Stimulated activated CD8-positive, alpha-beta memory T cell treated with anti-CD3 and anti-CD28 coated beads, Interleukin-4, amount 100 ng/mL, for 48 hours (primary cell): ENCODE measurements around the gene PLCH1.

ENCODE experiments used
- DNase-seq: peaks from one replicate; pipeline ENCODE4 v3.0.0-alpha.2; 2020

PLCH1 gene

DNA sequence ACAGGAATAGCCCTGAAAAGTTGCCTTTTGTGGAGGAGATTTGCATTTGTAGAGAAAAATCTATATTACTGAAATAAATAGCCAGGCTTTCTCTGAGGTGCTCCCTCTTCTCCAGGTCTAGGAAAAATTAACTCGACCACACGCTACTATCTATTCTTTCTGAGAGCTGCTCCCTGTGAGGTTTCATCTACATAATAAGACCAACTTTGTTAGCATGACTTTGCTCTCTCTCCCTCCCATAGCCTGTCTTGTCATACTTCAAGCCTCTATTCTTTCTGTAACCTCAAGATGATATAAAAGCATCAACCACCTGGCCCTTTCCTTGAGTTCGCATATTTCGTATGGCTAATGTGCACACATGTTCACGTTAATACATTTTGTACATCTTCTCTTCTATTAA is 375.6 kb downstream of the PLCH1 start:
- DNase-seq, result no peak

DNA sequence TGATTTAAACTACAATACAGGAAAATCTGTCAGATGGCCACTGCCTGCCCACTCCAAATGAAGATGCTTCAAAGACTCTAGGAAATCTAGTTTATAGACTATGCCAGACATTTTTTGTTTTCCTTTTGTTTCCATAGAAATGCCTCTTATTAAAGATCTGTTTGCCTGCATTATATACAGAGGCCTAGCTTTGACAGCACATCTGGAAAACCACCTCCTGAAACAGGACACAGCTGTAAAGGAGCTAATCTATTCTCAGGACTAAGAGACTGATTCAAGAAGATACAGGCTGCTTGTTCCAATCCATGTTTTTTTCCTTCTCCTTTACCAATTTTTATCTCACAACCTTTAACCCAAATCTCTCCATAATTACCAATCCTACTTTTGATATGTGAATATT is 376.1 kb downstream of the PLCH1 start:
- DNase-seq, result no peak

DNA sequence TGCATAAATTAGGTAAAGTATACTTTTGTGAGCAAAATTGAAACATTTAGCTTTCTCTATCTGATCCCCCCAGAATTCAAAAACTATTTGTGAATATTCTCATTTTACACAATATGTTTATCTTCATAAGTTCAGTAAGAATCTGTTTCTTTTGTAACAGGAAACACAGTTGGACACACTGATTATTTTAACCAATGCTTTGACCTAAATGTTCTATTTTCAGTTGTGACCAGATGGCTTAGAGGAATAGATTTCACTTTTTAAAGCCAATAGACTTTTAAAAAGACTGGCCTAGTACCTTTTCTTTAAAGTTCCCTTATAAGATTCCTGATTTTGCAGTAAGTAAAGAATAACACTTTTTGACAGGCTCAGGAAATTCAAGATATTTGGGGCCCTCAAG is 377.4 kb downstream of the PLCH1 start:
- DNase-seq, result no peak

DNA sequence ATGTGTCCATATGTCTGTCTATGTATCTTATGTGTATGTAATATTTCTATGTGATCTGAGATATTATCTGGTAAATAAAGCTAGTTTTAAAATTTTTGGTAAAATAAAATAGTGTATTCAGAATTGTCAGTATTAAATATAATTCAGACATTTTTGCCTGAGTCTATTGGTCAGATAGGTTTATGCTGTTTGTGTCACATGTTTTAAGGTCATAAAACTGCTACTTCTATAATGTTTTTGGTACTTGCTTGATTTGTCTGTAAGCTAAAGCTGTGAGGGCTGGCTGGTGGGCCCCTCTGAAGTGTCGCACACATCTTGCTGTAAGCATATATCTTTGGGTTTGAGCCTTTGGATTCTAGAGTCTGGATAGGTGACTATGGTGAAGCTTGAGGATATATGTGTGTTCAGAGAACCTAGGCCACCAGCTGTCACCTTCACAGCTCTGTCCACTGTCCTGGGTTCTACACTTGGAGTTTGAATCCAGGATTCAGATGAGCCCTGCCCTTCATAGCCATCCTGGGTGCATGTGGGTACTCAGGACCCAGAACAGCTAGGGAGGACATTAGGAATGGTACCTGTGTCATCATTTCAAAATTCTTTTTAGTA is 379.6 kb downstream of the PLCH1 start:
- DNase-seq, result no peak

DNA sequence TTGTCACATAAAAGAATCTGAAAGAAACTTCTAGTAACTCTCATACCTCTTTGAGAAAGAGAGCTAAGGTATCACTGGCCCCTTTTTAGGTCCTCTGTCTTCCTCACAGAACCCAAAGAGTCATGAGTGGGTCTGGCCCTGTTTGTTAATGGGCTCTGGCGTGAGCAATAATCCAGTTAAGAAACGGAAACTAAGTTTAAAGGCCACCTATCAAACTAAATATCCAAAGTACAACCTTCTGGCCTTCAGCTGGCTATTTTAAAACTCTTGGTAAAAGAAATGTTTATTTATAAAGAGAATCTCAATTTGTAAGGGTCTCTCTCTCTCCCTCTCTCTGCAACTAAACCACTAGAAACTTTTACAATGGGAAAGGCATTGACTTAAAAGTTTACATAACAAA is 380.4 kb downstream of the PLCH1 start:
- no peak for DNase-seq

DNA sequence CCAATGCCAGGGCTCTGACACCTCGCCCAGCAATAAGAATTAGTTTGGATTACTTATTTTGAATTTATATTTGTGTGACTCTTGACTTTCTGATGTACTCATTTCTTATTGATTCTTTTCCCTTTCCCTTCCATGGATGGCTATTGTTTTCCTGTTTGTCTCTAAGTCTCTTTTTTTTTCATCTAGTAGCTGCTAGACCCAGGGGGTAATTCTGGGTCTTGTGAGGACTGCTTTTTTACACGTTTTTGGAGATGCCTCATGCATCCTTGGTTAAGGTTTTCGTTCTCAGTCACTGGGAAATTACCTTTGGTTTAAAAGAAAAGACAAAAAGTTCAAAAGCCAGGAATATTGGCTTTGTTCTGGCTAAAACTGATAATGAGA is 381.2 kb downstream of the PLCH1 start:
- no peak for DNase-seq

DNA sequence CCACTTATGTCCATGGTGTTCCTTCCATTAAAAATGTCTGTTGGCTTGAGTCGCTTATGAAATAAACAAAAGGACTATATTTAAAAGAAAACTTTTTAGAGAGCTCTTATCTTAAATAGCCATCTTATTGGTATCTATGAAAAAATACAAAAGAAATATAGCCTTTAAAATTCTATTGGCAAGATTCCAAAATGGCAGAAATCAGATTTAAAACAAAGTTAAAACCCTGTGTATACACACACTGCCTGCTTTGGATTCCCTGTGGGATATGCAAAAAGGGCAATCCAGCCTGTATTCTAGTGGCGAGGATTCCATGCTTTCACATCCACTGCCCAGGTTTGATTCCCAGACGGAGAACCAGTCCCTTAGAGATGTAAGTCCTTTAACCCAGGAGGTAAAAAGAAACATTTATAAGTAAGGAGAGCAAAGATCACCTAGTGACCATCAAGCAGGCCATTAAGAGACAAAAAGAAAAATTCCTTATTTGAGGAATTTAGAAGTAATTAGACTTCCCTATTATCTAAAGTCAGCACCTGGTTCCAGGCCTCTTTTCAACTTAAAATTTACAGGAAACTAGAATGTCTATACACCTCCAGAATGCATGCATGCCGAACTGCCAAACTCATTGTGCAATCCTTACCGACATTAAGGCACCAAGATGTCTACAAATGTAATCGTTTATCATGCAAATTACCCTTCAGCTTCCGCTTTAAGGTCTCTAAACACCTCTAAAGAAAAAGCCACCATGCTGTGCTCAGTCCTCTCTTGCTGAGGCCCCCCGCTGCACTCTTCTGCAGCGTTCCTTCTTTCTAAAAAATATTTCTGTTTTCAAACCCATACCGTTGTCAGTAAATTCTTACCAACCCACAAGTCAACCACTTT is 381.8 kb downstream of the PLCH1 start:
- no peak for DNase-seq

DNA sequence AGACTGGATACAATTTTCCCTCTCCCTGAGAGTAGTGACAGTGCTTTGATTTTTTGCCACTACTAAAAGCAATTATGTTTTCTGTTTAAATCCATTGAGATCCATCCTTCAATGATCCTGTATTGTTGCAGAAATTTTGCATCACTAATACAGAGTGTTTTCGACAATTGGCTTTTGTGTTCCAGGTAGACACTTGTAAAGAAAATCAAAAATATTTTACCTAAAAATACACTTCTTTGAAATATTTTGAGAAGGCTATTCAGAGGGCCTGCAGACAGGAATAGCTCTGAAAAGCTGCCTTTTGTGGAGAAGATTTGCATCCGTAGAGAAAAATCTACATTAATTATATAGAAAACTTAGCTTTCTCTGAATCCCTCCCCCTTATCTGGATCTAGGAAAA is 384.6 kb downstream of the PLCH1 start:
- DNase-seq, result no peak

DNA sequence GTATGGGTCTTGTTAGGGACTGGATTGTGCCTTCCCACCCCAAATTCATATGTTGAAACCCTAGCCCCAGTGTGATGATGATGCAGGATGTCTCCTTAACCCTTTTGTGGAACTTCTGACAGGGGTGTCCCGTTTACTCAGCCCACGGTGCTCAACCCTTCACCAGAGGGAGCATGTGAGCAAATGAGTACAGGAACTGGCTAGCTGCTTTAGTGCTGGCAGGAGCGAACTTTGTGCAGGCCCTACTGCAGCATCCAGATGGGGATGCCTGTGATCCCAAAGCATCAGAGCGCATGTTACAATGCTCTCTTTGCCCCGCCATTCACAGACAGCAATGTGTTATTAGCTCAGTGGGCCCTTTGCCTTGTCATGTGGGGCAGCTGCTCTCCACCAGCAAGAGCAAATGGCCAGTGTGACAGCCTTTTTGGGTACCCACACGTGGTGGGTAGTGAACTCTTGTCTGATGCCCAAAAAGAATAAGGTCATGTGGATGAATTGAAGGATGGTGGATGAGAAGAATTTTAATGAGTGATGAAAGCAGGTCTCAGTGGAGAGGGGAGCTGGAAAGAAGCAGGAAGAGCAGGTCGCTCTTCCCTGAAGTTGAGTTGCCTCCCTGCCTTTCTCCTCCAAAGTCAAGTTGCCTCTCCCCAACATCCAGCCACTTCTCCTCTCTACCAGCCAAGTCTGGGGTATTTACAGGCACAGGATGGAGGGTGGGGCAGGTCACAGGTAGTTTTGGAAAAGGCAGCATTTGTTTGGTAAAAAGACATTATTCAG is 388.1 kb downstream of the PLCH1 start:
- no peak for DNase-seq

DNA sequence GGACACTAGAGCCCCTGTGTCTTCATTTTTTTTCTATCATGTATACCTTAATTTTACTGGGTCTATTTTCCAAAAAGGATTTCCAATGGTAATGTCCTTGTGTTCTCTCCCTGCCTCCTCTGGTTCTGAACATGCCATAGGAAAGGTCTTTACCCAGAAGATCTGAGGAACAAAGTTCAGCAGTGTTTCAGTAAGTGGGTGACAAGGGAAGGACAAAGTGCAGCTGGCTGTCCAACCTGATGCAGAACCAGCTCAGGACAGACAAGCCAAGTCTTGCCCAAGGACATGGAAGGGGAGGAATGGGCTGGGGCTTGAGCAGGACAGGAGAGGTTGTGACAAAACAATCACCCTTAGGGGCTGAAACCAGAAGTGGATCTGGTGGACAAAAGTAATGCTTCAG is 390.2 kb downstream of the PLCH1 start:
- DNase-seq, result no peak

DNA sequence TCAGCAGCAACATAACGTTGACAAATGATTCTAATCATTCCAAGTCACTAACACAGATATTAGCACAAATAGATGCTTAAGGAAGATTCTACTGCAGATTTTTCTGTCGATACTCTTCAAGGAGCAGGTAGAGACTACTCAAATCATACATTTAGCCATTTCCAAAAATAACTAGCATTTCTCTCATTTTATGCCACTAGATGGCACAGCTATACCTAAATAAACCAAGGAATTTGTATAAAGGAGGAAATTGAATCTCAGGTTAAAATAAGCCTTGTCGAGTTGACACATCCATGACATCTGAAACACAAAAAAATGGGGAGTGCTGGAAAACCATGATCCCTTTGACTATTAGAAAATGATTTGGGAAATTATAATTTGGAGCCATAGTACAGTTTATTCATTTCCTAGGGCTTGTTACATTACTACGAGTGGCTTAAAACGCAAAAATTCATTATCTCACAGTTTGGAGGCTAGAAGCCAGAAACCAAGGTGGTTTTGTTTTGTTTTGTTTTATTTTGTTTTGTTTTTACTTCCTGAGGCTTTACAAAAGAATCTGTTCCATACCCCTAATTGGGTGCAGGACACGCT is 391.9 kb downstream of the PLCH1 start:
- no peak for DNase-seq

DNA sequence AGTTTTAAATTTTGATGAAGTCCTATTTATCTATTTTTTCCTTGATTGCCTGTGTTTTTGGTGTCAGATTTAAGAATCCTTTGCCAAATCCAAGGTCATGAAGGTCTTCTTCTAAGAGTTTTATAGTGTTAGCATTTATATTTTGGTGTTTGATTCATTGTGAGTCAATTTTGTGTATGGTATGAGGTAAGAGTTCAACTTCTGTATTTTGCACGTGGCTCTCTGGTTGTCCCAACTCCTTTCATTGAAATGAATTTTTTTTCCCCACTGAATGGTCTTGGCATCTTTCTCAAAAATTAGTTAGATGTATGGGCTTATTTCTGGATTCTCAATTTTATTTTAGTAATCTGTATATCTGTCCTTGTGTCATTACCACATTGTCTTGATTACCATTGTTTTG is 394.3 kb downstream of the PLCH1 start:
- DNase-seq, result no peak

DNA sequence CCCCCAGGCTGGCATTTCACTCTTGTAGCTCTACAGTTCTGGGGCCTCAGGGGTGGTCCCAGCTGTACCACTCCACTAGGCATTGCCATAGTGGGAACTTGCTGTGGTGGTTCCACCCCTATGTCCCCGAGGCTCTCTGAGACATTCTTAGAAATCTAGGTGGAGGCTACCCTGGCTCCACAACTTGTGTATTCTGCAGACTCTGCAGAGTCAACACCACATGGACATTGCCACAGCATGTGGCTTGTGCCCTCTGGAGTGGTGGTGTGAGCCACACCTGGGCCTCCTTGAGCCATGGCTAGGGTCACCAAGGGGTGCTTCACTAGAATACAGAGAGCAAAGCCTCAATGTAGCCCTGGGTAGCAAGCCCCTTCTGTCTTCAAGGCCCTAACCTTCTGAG is 397.0 kb downstream of the PLCH1 start:
- no peak for DNase-seq

DNA sequence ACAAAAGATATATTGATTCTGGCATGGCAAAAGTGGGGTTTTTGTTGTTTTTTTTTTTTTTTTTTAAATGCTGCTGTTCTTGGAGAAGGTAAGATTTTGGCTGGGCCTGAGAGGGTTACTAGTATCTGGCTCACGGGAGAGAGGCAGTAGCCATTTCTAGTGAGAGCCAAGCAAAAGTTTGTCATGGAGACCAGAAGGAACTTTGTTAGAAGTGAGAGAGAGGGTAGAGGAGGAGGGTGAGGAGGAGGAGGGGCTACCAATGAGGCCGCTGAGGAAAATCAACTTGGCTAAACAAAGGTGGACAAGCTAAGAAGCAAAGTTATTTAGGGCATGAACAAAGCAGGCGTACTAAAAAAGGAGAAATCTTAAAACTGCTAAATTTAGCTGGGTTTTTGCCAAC is 402.5 kb downstream of the PLCH1 start:
- no peak for DNase-seq

DNA sequence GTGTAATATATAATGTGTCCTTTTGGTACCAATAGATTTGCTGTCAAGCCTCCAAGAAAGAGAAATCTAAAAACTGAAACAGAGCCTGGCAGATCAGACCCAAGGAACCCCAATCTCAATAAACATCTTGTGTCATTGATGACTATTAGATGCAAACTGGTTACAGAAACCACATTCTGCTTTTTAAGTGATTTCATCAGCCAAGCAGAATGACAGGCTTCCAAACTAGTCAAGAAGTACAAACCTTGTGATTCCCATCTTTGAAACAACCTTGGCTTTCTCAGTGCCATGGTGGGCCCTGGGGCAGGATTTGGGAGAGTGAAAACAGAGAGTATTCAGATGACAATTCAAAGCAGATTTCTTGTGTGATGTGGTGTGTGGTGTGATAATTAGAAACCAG is 405.8 kb downstream of the PLCH1 start:
- DNase-seq, result no peak

DNA sequence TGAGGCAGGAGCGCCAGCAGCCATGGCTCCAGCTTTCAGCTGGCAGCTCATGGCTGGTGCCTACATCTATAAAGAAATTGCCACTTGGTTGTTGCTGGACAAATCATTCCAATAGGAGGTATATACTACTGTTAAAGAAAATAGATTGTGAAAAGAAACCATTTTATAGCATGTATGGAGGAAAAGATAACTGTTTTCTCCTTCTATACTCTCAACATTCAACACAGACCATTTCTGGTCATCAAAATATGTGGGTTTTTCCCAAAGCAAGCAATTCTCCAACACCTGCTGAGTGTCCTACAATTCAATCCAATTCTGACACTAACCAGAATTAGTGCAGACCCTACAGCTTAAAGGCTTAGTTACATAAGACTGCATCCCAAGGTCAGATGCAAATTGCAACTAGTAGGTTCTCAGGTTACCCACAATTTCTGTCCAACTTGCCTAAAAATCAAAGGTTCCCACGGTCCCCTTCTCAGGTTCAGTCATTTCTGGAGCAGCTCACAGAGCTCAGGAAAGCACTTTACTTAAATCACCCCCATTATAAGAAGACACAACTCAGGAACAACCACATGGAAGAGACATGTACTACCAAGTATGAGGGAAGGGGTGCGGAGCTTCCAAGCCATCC is 409.0 kb downstream of the PLCH1 start:
- DNase-seq, result no peak

DNA sequence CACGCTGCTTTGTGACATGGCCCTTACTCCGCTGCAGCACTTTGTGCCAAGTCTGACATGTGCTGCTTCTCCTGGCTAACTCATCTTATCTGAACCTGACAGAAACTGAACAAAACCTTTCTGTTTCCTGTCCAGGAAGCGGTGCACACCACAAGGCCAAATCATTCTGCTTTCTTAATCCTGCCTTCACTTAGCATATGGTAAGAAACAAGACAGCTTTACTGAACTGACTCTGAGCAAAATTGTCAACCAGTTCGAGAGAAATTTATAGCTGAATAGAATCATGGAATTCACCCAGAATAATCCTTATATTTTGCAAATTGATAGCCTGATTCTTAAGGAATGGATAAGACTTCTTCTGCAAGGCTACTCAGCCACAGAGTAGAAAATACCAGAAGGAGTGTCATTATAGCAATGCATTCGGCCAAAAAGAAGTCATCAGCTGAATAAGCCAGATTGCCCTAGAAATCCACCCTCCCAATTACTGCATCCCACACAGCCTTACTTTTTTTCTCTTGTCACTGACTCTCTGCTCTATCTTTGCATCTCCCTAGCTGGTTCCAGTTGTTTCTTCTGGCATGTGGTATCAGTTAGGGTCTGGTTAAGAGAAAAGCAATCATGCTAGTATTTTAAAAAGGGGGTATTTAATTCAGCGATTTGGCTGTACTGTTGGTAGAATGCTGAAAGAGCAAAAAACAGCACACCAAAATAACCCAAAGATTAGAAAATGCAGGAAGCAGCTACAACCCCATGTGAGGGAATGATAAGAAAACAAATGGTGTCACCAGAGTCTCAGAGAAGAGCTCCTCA is 409.8 kb downstream of the PLCH1 start:
- no peak for DNase-seq

DNA sequence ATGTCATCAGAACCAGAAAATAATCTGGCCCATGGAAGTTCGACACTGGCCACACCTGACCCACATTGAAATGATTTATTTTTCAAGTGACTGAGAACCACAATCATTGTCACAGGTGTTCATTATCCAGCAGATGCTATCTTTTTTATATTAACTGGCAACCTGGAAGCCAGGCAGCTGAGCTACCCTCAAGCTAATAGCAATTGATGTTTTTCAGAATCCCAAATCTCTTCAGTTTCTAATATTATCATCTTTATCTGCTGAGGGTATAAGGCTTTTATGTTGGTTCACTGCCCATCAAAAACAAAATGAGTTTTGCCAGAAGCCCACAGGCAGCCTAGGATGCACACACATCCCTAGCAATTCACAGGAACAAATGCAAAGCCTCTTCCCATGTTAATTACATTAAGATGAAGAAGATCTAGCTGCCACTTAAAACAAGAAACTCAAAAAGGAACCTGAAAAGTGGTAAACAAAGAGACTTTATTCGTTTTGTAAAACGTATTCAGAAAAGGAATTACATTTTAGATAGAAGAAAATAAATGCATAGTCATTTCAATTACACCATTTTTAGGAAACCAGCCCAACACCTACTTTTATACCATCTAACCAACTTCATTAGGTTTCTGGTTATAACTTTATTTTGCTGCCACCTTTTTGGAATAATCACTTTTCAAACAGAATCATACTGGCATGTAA is 410.5 kb downstream of the PLCH1 start:
- DNase-seq, result no peak

DNA sequence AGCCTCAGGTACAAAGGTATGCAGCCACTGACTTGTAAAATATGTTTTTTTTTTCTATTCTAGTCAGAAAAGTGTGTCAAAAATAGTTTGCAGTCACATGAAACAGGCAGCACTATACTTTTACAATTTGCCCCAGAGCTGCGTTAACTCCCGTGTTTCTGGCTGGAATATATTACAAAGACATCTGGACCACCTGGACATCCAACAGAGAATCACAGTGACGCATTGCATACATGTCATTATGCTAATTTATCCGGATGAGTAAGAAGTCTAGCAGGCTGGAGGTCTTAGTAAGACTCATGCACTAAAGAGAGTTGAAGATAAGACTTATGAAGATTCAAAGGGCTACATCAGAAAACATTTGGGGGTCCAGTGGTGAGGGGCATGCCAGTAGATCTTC is 412.2 kb downstream of the PLCH1 start:
- DNase-seq, result no peak

DNA sequence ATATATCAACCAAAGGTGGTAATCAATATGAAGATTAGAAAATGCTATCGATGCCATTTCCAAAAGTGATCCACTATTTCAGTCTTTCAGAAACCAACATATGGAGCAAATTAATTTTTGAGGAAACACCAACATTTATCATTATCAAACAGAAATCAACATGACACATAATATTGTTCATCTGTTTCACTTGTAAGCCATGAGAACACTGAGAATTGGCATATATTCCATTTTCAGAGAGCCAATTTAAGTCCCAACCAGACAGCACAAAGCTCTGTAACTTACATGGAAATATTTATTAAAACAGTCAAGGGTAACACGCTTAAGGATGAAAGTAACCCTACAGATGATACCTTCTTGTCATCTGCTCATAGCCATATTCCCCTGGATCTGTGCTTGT is 413.8 kb downstream of the PLCH1 start:
- DNase-seq, result no peak

DNA sequence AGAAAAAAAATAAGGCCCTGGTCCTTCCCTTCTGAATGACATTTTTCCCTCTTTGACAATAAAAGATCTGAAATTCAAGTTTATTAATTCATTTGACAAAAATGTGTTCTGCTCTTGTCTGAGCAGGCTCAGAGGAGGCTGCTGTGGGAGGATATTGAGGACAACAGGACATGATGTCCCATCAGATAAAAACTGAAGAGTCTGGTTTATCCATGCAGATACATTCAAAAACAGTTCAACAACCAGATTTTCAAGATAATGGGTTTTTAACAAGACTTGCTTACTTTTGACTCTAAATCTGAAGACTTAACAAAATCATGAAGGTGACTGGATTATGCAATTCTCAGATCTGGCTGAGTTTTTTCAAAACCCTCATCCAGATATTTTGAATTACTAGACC is 414.5 kb downstream of the PLCH1 start:
- no peak for DNase-seq
